H1 (cell line): ENCODE results near the gene THTPA.

ENCODE experiments used
- CREB1 ChIP-seq: IDR thresholded peaks from 2 replicates; pipeline ENCODE4 v1.6.1; 2012; ENCODE audit warnings: inconsistent platforms
- GTF2F1 ChIP-seq: IDR thresholded peaks from 2 replicates; pipeline ENCODE4 v1.6.1; 2012; ENCODE audit warnings: low read depth, low read length, improper control_type of control experiment, borderline replicate concordance
- MAFK ChIP-seq: IDR thresholded peaks from 2 replicates; pipeline ENCODE4 v1.6.1; 2012; ENCODE audit warnings: low read depth, mild to moderate bottlenecking, improper control_type of control experiment, low read length
- POLR2AphosphoS5 ChIP-seq: IDR thresholded peaks from 2 replicates; pipeline ENCODE4 v1.6.1; 2011; ENCODE audit warnings: low read depth, low read length
- RAD21 ChIP-seq, 2 experiments: IDR thresholded peaks in 1 of 2; conservative IDR thresholded peaks in 1 of 2; 2 replicates each; pipeline ENCODE4 v1.6.1; 2011; ENCODE audit warnings: low read depth in 2 of 2, low read length in 2 of 2, improper control_type of control experiment in 1 of 2, inconsistent platforms in 1 of 2, mild to moderate bottlenecking in 1 of 2, moderate library complexity in 1 of 2
- SP4 ChIP-seq: IDR thresholded peaks from 2 replicates; pipeline ENCODE4 v1.6.1; 2012; ENCODE audit warnings: low read length, inconsistent platforms
- TAF1 ChIP-seq: IDR thresholded peaks from 2 replicates; pipeline ENCODE4 v1.6.1; 2011; ENCODE audit warnings: mild to moderate bottlenecking, low read depth, low read length
- TF ChIP-seq, protein P1 (sequence below), 3 experiments: IDR thresholded peaks; 1 replicate in 2 of 3; 2 replicates in 1 of 3; pipeline versions ENCODE4 v1.5.1 to v1.6.1; 2011; ENCODE audit warnings: low read length in 3 of 3, mild to moderate bottlenecking in 3 of 3, inconsistent platforms in 2 of 3, low read depth in 1 of 3, moderate library complexity in 1 of 3; ENCODE audit not compliant: insufficient read depth in 1 of 3; ENCODE audit errors: control extremely low read depth in 1 of 3

DNA sequence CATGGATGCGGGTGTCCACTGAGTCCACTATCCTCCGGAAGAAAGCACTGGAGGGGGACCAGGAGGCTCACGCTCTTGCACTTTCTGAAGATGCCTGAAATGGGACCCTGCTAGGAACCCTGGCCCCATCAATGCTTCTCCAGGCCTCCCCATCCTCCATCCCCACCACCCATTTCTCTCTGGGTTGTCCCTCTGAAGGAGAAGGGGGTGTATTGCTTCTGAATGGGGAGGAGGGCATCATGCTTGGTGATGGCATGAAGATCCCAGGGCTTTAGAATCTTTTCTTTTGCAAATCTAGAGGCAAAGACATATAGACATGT lies 23.2 kb downstream of the THTPA start:
- TF ChIP-seq RAD21 (IDR thresholded peaks at IDR 0.05 in 1 of 2, conservative IDR thresholded peaks at IDR 0.05 in 1 of 2; ENCODE audit: low read depth in 2 of 2, low read length in 2 of 2) = no peak
- TF ChIP-seq, protein P1, sequence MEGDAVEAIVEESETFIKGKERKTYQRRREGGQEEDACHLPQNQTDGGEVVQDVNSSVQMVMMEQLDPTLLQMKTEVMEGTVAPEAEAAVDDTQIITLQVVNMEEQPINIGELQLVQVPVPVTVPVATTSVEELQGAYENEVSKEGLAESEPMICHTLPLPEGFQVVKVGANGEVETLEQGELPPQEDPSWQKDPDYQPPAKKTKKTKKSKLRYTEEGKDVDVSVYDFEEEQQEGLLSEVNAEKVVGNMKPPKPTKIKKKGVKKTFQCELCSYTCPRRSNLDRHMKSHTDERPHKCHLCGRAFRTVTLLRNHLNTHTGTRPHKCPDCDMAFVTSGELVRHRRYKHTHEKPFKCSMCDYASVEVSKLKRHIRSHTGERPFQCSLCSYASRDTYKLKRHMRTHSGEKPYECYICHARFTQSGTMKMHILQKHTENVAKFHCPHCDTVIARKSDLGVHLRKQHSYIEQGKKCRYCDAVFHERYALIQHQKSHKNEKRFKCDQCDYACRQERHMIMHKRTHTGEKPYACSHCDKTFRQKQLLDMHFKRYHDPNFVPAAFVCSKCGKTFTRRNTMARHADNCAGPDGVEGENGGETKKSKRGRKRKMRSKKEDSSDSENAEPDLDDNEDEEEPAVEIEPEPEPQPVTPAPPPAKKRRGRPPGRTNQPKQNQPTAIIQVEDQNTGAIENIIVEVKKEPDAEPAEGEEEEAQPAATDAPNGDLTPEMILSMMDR (IDR thresholded peaks at IDR 0.05; ENCODE audit: control extremely low read depth in 1 of 3, insufficient read depth in 1 of 3, low read depth in 1 of 3, low read length in 3 of 3) = no peak
- TF ChIP-seq MAFK = no peak
- no peak for TF ChIP-seq TAF1
- no peak for TF ChIP-seq POLR2AphosphoS5
- no peak for TF ChIP-seq SP4
- TF ChIP-seq GTF2F1 = no peak
- no peak for TF ChIP-seq CREB1
